OCI-LY7 (cell line): ENCODE results near the gene SFI1.

ENCODE experiments used
- CTCF ChIP-seq: fragments of 200-600 bp; sonication (generic); conservative IDR thresholded peaks from 2 replicates; pipeline ENCODE4 v1.5.1; 2014; ENCODE audit warnings: mild to moderate bottlenecking, antibody characterized with exemption, low read length, moderate library complexity, mixed read lengths
- EZH2phosphoT487 ChIP-seq: fragments of 200-600 bp; sonication (generic); IDR thresholded peaks from 2 replicates; pipeline ENCODE4 v1.6.1; 2018; ENCODE audit warnings: low read depth, borderline replicate concordance, mild to moderate bottlenecking, mixed run types, antibody characterized with exemption, low read length, moderate library complexity, mixed read lengths

- TF ChIP-seq CTCF, result no peak
- TF ChIP-seq EZH2phosphoT487, result no peak
These were observed 107.2 kb downstream of the SFI1 start for GRCh38 chr22:31603574-31603973.
